ENCODE data around the gene U2AF1L4. TPM values are rescaled to one million over a fixed set of nuclear protein-coding genes. Genes with fewer than 3 reads are reported as not detected.
A peak's percentile ranks its signal among the peaks of the same experiment; 100 is the strongest.

U2AF1L4 gene
- total RNA-seq, 1 experiment from 2014 or later: 24.6 TPM

DNA sequence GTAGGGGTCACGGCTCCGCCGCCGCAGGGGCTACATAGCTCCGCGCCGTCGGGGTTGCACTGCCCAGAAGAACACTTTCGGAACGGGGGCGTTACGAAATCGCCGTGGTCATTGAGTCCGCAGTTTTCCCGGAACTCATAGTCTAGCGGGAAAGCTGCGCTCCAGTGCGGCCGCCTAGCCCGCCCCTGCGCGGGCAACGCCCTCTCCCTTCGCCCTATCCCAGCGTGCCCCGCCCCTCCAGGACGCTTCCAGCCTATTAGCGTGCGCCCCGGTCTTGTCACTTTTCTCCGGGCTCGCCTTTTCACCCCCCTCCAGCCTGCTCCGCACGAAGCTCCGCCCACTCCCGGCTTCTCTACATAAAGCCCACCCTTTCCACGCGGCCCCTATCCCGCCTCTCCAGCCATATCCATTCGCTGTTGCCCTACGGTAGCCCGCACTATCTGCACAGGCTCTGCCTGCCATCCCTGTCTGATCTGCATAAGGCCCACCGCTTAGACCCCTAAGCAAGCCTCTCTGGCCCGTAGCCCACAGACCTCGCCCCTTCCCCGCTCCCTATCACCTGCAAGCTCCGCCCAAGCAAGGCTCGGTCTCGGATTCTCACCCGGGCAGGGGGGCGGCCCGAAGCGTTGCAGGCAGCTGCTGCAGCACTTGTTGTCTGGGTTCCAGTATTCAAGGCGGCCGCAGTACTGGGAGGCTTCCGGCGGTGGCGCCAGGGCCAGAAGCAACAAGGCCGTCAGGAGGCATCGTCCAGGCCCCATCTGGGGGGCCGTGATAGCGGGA is 4.6 kb downstream of the U2AF1L4 start:
- peak; percentile 99 for DNase-seq
- TF ChIP-seq, protein P1, sequence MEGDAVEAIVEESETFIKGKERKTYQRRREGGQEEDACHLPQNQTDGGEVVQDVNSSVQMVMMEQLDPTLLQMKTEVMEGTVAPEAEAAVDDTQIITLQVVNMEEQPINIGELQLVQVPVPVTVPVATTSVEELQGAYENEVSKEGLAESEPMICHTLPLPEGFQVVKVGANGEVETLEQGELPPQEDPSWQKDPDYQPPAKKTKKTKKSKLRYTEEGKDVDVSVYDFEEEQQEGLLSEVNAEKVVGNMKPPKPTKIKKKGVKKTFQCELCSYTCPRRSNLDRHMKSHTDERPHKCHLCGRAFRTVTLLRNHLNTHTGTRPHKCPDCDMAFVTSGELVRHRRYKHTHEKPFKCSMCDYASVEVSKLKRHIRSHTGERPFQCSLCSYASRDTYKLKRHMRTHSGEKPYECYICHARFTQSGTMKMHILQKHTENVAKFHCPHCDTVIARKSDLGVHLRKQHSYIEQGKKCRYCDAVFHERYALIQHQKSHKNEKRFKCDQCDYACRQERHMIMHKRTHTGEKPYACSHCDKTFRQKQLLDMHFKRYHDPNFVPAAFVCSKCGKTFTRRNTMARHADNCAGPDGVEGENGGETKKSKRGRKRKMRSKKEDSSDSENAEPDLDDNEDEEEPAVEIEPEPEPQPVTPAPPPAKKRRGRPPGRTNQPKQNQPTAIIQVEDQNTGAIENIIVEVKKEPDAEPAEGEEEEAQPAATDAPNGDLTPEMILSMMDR (IDR thresholded peaks at IDR 0.05; ENCODE audit: insufficient read depth in 1 of 2, low read depth in 1 of 2, low read length in 1 of 2, severe bottlenecking in 1 of 2, unreplicated experiment in 1 of 2): peak; percentile 22 to 45
- H3K4me1 Mint-ChIP-seq (ENCODE audit: low read depth, unreplicated experiment): peaks cover 11% of the 10 kb centered on the region
- intact Hi-C loops (cut with micrococcal nuclease; ENCODE audit: unreplicated experiment): loop anchor here (1.0 to 2.0 kb wide), 2 partner anchors 23 to 48 kb away; no protein-coding TSS in a partner anchor
- H3K27ac Mint-ChIP-seq (ENCODE audit: unreplicated experiment): peak overlapping the region; percentile 87
- H3K27me3 ChIP-seq (replicated peaks; ENCODE audit: control insufficient read depth, insufficient read depth, low read length): no peaks in the 10 kb centered on the region
- H3K4me3 Mint-ChIP-seq (ENCODE audit: unreplicated experiment): peak overlapping the region; percentile 97
- peaks cover 8% of the 10 kb centered on the region; the same call in 1 of the 2 replicates for H3K4me1 ChIP-seq
- H3K4me3 ChIP-seq (ENCODE audit: low read depth, low read length): peak overlapping the region; percentile 58
- CTCF ChIA-PET: interaction anchor here (0.5 to 1.2 kb wide), 14 partner anchors 8 to 477 kb away, joined by 3 to 13 read pairs (median 4); partner anchors contain the start of gene LIN37
- POLR2A ChIA-PET: interaction anchor here (0.6 to 1.2 kb wide), 9 partner anchors 8 to 191 kb away, joined by 3 to 7 read pairs (median 4); partner anchors contain the start of genes COX6B1 and LIN37
- H3K9me3 Mint-ChIP-seq (ENCODE audit: unreplicated experiment): no peaks in the 10 kb centered on the region
- peaks cover 8% of the 10 kb centered on the region; the same call in 1 of the 2 replicates for H3K36me3 ChIP-seq (ENCODE audit: control insufficient read depth, insufficient read depth, low read length)
- H3K36me3 Mint-ChIP-seq (ENCODE audit: insufficient read depth, unreplicated experiment): peaks cover 75% of the 10 kb centered on the region
- H3K9me3 ChIP-seq: no peaks in the 10 kb centered on the region
- BruUV-seq (replicated peaks): no TSS peak
- no peaks in the 10 kb centered on the region for H3K27me3 Mint-ChIP-seq (ENCODE audit: insufficient read depth, unreplicated experiment)

DNA sequence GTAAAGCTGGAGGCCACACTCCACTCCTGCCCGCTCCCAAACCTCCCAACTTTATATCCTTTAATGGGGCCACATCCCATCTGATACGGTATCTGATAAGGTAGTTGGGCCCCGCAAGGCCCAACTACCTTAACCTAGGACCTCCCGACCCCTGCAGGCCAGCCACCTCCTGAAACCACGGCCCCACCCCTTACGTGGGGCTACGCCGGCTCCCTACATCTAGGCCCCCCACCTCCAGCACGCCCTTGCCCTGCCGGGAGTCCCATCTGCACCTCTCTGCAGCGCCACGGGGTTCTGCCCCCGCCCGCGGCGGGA is 5.2 kb downstream of the U2AF1L4 start:
- CTCF ChIA-PET: interaction anchor here (0.9 to 1.2 kb wide), 7 partner anchors 8 to 191 kb away, joined by 3 to 13 read pairs (median 5); partner anchors contain the start of gene LIN37
- peaks cover 11% of the 10 kb centered on the region for H3K4me1 Mint-ChIP-seq (ENCODE audit: low read depth, unreplicated experiment)
- BruUV-seq (replicated peaks): no TSS peak

More for the DNA sequence above, 5.2 kb downstream of the U2AF1L4 start:
- Histone ChIP-seq H3K36me3 (ENCODE audit: control insufficient read depth, insufficient read depth, low read length) (peaks cover 8% of the 10 kb centered on the region; the same call in 1 of the 2 replicates), H3K4me1 (peaks cover 8% of the 10 kb centered on the region; the same call in 1 of the 2 replicates), H3K9me3 (no peaks in the 10 kb centered on the region), H3K4me3 (ENCODE audit: low read depth, low read length) (peak overlapping the region; percentile 53), H3K27me3 (replicated peaks; ENCODE audit: control insufficient read depth, insufficient read depth, low read length) (no peaks in the 10 kb centered on the region)
- peak overlapping the region; percentile 87 for H3K27ac Mint-ChIP-seq (ENCODE audit: unreplicated experiment)
- intact Hi-C loops (cut with micrococcal nuclease; ENCODE audit: unreplicated experiment): loop anchor here (1.0 to 2.0 kb wide), 2 partner anchors 23 to 47 kb away; no protein-coding TSS in a partner anchor
- H3K27me3 Mint-ChIP-seq (ENCODE audit: insufficient read depth, unreplicated experiment): no peaks in the 10 kb centered on the region
- POLR2A ChIA-PET: interaction anchor here (1.0 to 1.2 kb wide), 7 partner anchors 8 to 191 kb away, joined by 3 to 7 read pairs (median 4); partner anchors contain the start of genes COX6B1 and LIN37
- no peak for DNase-seq
- no peaks in the 10 kb centered on the region for H3K9me3 Mint-ChIP-seq (ENCODE audit: unreplicated experiment)
- peak overlapping the region; percentile 97 for H3K4me3 Mint-ChIP-seq (ENCODE audit: unreplicated experiment)
- peaks cover 74% of the 10 kb centered on the region for H3K36me3 Mint-ChIP-seq (ENCODE audit: insufficient read depth, unreplicated experiment)
- TF ChIP-seq, protein P1 (IDR thresholded peaks at IDR 0.05; ENCODE audit: insufficient read depth in 1 of 2, low read depth in 1 of 2, low read length in 1 of 2, severe bottlenecking in 1 of 2, unreplicated experiment in 1 of 2): no peak

All from Caco-2 (cell line).